Psoas muscle (tissue), 8 donors: ENCODE results near the gene IL34. TPM values are rescaled to one million over a fixed set of nuclear protein-coding genes. Genes with fewer than 3 reads are reported as not detected.
A peak's percentile ranks its signal among the peaks of the same experiment; 100 is the strongest.

ENCODE experiments used
- ATAC-seq, 4 donors: fragments of 200-7000 bp; cut with Tn5 transposase; one replicate each; pipeline ENCODE4 v1.9.1; 2020; ENCODE audit warnings: moderate library complexity in 3 of 4, mild to moderate bottlenecking in 2 of 4
- DNase-seq, 2 donors: peaks; one replicate each; pipeline ENCODE4 v3.0.0-alpha.2; 2020
- H3K27ac ChIP-seq: fragments of 200-600 bp; one replicate; pipeline ENCODE4 v1.8.0; 2022
- H3K27me3 ChIP-seq, 3 donors: fragments of 200-600 bp in 1 of 3; one replicate each; pipeline versions ENCODE4 v1.6.1 to v1.8.0; 2013 to 2022; ENCODE audit warnings: low read length in 2 of 3, mild to moderate bottlenecking in 2 of 3, moderate library complexity in 1 of 3; ENCODE audit not compliant: insufficient read depth in 3 of 3
- H3K36me3 ChIP-seq, 2 donors: fragments of 200-600 bp in 1 of 2; one replicate each; pipeline versions ENCODE4 v1.6.1 to v1.8.0; 2013 to 2022; ENCODE audit warnings: low read depth in 1 of 2, mild to moderate bottlenecking in 1 of 2, moderate library complexity in 1 of 2; ENCODE audit not compliant: insufficient read depth in 1 of 2
- H3K4me1 ChIP-seq: fragments of 200-600 bp; one replicate; pipeline ENCODE4 v1.8.0; 2022
- H3K4me3 ChIP-seq: fragments of 200-600 bp; one replicate; pipeline ENCODE4 v1.8.0; 2022; ENCODE audit warnings: mild to moderate bottlenecking
- H3K9me3 ChIP-seq: fragments of 200-600 bp; one replicate; pipeline ENCODE4 v1.8.0; 2022
- CTCF ChIP-seq: fragments of 200-600 bp; IDR thresholded peaks from one replicate; pipeline ENCODE4 v1.8.0; 2022; ENCODE audit warnings: antibody characterized with exemption
- WGBS, 3 donors: extraction: QIAGEN DNeasy Blood & Tissue Kit; methylation state at CpG; one replicate each; pipeline versions ENCODE4 v1.1.6 to v1.1.7; 2013; 5-methylcytosine and 5-hydroxymethylcytosine counted together
- intact Hi-C, 2 donors: fragments of 100-400 bp; cut with DNase I; formaldehyde crosslinking; loops; one replicate each; pipeline versions ENCODE4 v1.11.0 to v1.14.2; 2022
- polyA plus RNA-seq, 3 donors: library from polyadenylated mRNA; stranded (reverse); fragments of 200-250 nt; gene quantifications; one replicate each; pipeline ENCODE4 v1.2.3, GENCODE V29; 2013
- total RNA-seq, 4 donors: library from RNA; stranded (reverse); fragmentation: NEBNext Ultra II Directional in 2 of 4; extraction: Animal tissue kit (Norgen Biotek cat#: 25700) in 2 of 4; gene quantifications; one replicate each; pipeline versions ENCODE4 v1.2.1 to v1.2.4, GENCODE V29; 2021 to 2023
- donor health status: healthy with polysubstance abuse.
- donor health status: DM: no; HTN: no; CAD: no; lungs with moderate emphysema.
- donor health status: Bipolar disorder and iron deficiency.
- donor health status: healthy.
- donor health status: DM: yes; HTN: yes; CAD: no.
- donor health status: DM: no; HTN: no; CAD: no.
- donor health status: DM: no; HTN: no; CAD: no.
- donor health status: DM: yes; HTN: yes; CAD: no.

Gene IL34
- total and polyA plus RNA-seq, 7 donors: 0.89 to 18.5 (median 6.5) TPM

- no peak for DNase-seq
These were observed 44.5 kb upstream of the IL34 start for GRCh38 chr16:70601576-70602575.

GRCh38 chr16:70602831-70603230 lies 43.5 kb upstream of the IL34 start:
- H3K36me3 ChIP-seq: no peaks in the 10 kb centered on the region
- DNase-seq (no peak), ATAC-seq (no peak)
- no peak for TF ChIP-seq CTCF
- H3K9me3 ChIP-seq: no peaks in the 10 kb centered on the region
- H3K27ac ChIP-seq: no peak overlapping the region
- peaks cover 6% of the 10 kb centered on the region for H3K4me1 ChIP-seq
- intact Hi-C loops: no loop called here
- WGBS, 3 donors: 62 to 77% (median 74%) methylated on average over 8 of the region's 8 CpGs
- H3K27me3 ChIP-seq: no peaks in the 10 kb centered on the region
- no peak overlapping the region for H3K4me3 ChIP-seq

More at GRCh38 chr16:70601576-70602575, 44.5 kb upstream of the IL34 start:
- no peaks in the 10 kb centered on the region for H3K36me3 ChIP-seq
- intact Hi-C loops: no loop called here
- peaks cover 6% of the 10 kb centered on the region for H3K4me1 ChIP-seq
- 70 to 74% (median 70%) methylated on average over 8 of the region's 8 CpGs for WGBS, 3 donors
- H3K27me3 ChIP-seq: no peaks in the 10 kb centered on the region
- H3K27ac ChIP-seq: no peak overlapping the region
- H3K9me3 ChIP-seq: no peaks in the 10 kb centered on the region
- ATAC-seq: no peak
- H3K4me3 ChIP-seq: no peak overlapping the region
- no peak for TF ChIP-seq CTCF

GRCh38 chr16:70604407-70605282 lies 41.7 kb upstream of the IL34 start:
- intact Hi-C loops: no loop called here
- H3K27ac ChIP-seq: no peak overlapping the region
- DNase-seq: no peak
- H3K4me1 ChIP-seq: peaks cover 9% of the 10 kb centered on the region
- H3K36me3 ChIP-seq: no peaks in the 10 kb centered on the region
- no peaks in the 10 kb centered on the region for H3K9me3 ChIP-seq
- TF ChIP-seq CTCF: no peak
- H3K4me3 ChIP-seq: no peak overlapping the region
- 72 to 82% (median 80%) methylated on average over 8 of the region's 8 CpGs for WGBS, 3 donors
- ATAC-seq: peak; percentile 19 to 59 (median 30)
- H3K27me3 ChIP-seq: no peaks in the 10 kb centered on the region

- intact Hi-C loops: no loop called here
- Histone ChIP-seq H3K9me3 (no peaks in the 10 kb centered on the region), H3K4me1 (peaks cover 13% of the 10 kb centered on the region), H3K27ac (no peak overlapping the region), H3K4me3 (no peak overlapping the region), H3K27me3 (no peaks in the 10 kb centered on the region), H3K36me3 (no peaks in the 10 kb centered on the region)
- ATAC-seq (peak in 3 of 4 donors; percentile 61 to 83 (median 61)), DNase-seq (no peak)
- no peak for TF ChIP-seq CTCF
- 25 to 63% (median 47%) methylated on average over 1 of the region's 1 CpG for WGBS, 3 donors
These were observed 41.1 kb upstream of the IL34 start for GRCh38 chr16:70605283-70605657.
